ENCODE data around the gene METRNL. TPM values are rescaled to one million over a fixed set of nuclear protein-coding genes. Genes with fewer than 3 reads are reported as not detected.

Gene METRNL
- total RNA-seq, 1 donor from 2014 or later, result 85.3 TPM

Other genes with a start within 250 kb of the METRNL start
- 0.05 TPM in 1 of 2 replicates, not detected in the other for gene ZNF750, start 239.6 kb upstream of the METRNL start, total RNA-seq